Right atrium auricular region (tissue), 2 donors: Measurements from ENCODE around the gene PTS. TPM values are rescaled to one million over a fixed set of nuclear protein-coding genes. Genes with fewer than 3 reads are reported as not detected.

Experiments used
- DNase-seq: peaks from one replicate; pipeline ENCODE4 v3.0.0-alpha.2; 2019; ENCODE audit warnings: low spot score
- H3K27ac ChIP-seq, 2 donors: fragments of 200-600 bp; sonication (generic); 1 replicate in 1 of 2; 2 replicates in 1 of 2; pipeline ENCODE4 v1.5.1; 2016 to 2019
- H3K27me3 ChIP-seq, 2 donors: fragments of 200-600 bp; sonication (generic); one replicate each; pipeline versions ENCODE4 v1.5.1 to v1.6.0; 2017 to 2019
- H3K36me3 ChIP-seq: fragments of 200-600 bp; sonication (generic); one replicate; pipeline ENCODE4 v1.5.1; 2016
- H3K4me1 ChIP-seq, 2 donors: fragments of 200-600 bp; sonication (generic); one replicate each; pipeline versions ENCODE4 v1.5.1 to v1.6.0; 2017 to 2019
- H3K4me3 ChIP-seq, 2 donors: fragments of 200-600 bp; sonication (generic); 1 replicate in 1 of 2; 2 replicates in 1 of 2; pipeline ENCODE4 v1.5.1; 2017 to 2019; ENCODE audit warnings: mild to moderate bottlenecking in 1 of 2, moderate library complexity in 1 of 2
- H3K9me3 ChIP-seq, 2 donors: fragments of 200-600 bp; sonication (generic); one replicate each; pipeline ENCODE4 v1.5.1; 2019
- CTCF ChIP-seq, 2 donors: fragments of 200-600 bp; sonication (generic); IDR thresholded peaks; one replicate each; pipeline ENCODE4 v1.5.1; 2019; ENCODE audit warnings: antibody characterized with exemption in 2 of 2
- total RNA-seq, 2 donors: library from RNA; depleted of rRNA; stranded (reverse); fragments of >200 nt; gene quantifications; one replicate each; pipeline ENCODE4 v1.1.0, GENCODE V29; 2016

Gene PTS
- total RNA-seq, 2 donors from 2014 or later, result 18.1 to 19.5 TPM

DNA sequence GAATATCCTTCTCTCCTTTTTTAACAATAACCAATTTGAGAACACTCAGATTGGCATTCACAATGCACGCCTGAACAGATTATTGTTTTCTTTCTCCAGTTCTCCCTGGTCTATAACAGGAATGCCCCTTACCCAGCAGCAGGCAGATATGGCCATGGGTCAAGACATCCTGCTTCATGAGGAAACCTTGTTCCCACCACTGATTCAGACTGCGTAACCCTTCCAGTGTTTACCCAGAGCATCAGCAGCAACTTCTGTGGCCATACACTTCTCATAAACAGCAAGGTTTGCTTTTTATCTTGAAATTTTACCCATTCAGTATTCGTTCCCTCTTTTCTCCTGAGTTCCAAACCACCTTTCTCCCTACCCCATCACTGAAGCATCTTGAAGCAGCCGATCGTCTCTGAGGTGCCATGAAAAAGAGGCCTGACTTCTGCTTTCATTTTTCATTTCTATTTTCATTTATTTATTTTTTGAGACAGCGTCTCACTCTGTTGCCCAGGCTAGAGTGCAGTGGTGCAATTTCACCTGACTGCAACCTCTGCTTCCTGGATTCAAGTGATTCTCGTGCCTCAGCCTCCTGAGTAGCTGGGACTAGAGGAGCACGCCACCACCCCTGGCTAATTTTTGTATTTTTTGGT is 9.6 kb downstream of the PTS start:
- Histone ChIP-seq H3K36me3 (peaks cover 37% of the 10 kb centered on the region), H3K27ac (no peak overlapping the region), H3K4me3 (no peak overlapping the region), H3K4me1 (no peaks in the 10 kb centered on the region), H3K27me3 (no peaks in the 10 kb centered on the region), H3K9me3 (no peaks in the 10 kb centered on the region)
- DNase-seq, result no peak
- TF ChIP-seq CTCF (IDR thresholded peaks at IDR 0.05), result no peak

DNA sequence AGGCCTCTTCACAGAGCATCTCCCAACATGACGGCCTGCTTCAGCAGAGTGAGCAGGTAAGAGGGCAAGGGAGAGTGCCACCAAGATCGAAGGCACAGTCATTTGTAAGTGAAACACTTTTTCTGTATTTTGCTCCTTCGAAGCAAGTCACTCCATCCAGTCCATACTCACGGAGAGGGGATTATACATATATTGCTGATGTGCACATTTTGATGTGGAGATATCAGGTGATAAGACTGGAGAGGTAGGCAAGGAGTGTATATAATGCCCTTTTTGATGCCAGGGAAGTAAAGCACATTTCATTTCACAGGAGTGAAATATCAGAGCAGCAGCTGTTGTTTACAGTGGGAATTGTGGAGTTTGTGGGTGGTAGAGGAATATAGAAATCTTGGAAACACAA is 11.2 kb downstream of the PTS start:
- DNase-seq, result no peak
- TF ChIP-seq CTCF (IDR thresholded peaks at IDR 0.05), result no peak
- Histone ChIP-seq H3K4me3 (no peak overlapping the region), H3K27me3 (no peaks in the 10 kb centered on the region), H3K9me3 (no peaks in the 10 kb centered on the region), H3K36me3 (peaks cover 32% of the 10 kb centered on the region), H3K4me1 (no peaks in the 10 kb centered on the region), H3K27ac (no peak overlapping the region)

GRCh38 chr11:112238041-112238440 is 11.8 kb downstream of the PTS start:
- no peak overlapping the region for H3K27ac ChIP-seq
- H3K4me1 ChIP-seq, result no peaks in the 10 kb centered on the region
- H3K36me3 ChIP-seq, result peaks cover 32% of the 10 kb centered on the region
- no peak overlapping the region for H3K4me3 ChIP-seq
- no peak for TF ChIP-seq CTCF (IDR thresholded peaks at IDR 0.05)
- no peak for DNase-seq
- H3K9me3 ChIP-seq, result no peaks in the 10 kb centered on the region
- H3K27me3 ChIP-seq, result no peaks in the 10 kb centered on the region

DNA sequence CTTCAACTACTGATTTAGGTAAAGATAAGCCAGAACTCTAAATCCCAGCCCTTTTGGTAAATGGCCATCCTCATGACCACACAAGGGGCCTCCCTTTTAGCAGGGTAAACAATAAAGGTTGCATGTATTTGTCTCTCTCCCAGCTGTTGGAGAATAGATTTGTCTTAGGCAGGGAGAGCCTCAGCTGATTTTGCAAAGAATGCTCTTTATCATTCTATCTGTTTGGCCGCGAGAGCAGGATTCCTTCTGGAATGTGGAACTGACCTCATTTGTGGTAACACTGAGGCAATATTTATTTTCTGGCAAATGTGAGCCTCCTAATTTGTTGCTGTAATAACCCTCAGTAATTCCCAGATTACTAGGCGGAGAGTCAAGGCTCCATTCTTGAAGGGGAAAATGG is 15.3 kb downstream of the PTS start:
- DNase-seq, result no peak
- no peak for TF ChIP-seq CTCF (IDR thresholded peaks at IDR 0.05)
- Histone ChIP-seq H3K4me1 (no peaks in the 10 kb centered on the region), H3K9me3 (no peaks in the 10 kb centered on the region), H3K36me3 (peaks cover 14% of the 10 kb centered on the region), H3K27ac (no peak overlapping the region), H3K4me3 (no peak overlapping the region), H3K27me3 (no peaks in the 10 kb centered on the region)

DNA sequence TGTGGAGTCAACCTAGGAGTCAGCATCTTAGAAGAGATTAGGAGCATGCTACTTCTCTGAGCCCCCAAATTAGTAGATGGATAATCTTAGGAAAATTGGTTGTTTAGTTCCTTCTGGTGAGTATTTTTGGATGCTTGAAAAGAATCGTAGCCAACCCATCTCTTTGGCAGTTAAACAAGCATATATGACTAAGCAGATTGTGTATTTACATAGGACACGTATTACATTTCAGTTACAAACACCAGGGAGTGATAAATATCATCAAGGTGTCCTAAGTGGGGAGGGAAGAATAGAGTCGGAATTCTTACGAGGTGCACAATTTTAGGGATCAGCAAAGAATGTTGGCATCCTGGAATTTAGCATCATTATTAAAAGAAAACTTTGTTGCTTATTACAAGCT is 21.0 kb downstream of the PTS start:
- Histone ChIP-seq H3K4me1 (no peaks in the 10 kb centered on the region), H3K9me3 (no peaks in the 10 kb centered on the region), H3K27ac (no peak overlapping the region), H3K36me3 (no peaks in the 10 kb centered on the region), H3K27me3 (no peaks in the 10 kb centered on the region), H3K4me3 (no peak overlapping the region)
- TF ChIP-seq CTCF (IDR thresholded peaks at IDR 0.05), result no peak
- DNase-seq, result no peak

- no peaks in the 10 kb centered on the region for H3K27me3 ChIP-seq
- no peak for DNase-seq
- TF ChIP-seq CTCF (IDR thresholded peaks at IDR 0.05), result no peak
- H3K4me3 ChIP-seq, result no peak overlapping the region
- H3K4me1 ChIP-seq, result no peaks in the 10 kb centered on the region
- no peaks in the 10 kb centered on the region for H3K9me3 ChIP-seq
- no peak overlapping the region for H3K27ac ChIP-seq
- H3K36me3 ChIP-seq, result no peaks in the 10 kb centered on the region
Measured at GRCh38 chr11:112248201-112248600, 22.0 kb downstream of the PTS start.
